Mammary epithelial cell (primary cell): ENCODE results near the gene SLC9A9.

Experiments used
- EZH2 ChIP-seq: IDR thresholded peaks from 2 replicates; pipeline ENCODE4 v1.6.1; 2012; ENCODE audit warnings: low read length, inconsistent platforms, borderline replicate concordance
- TF ChIP-seq, protein P1 (sequence below), 2 donors: IDR thresholded peaks in 1 of 2; conservative IDR thresholded peaks in 1 of 2; 2 replicates each; pipeline ENCODE4 v1.5.1; 2011 to 2012; ENCODE audit warnings: inconsistent platforms in 2 of 2, low read length in 2 of 2, mild to moderate bottlenecking in 2 of 2, control low read depth in 1 of 2, low read depth in 1 of 2; ENCODE audit not compliant: insufficient read depth in 1 of 2; ENCODE audit errors: extremely low read depth in 1 of 2

DNA sequence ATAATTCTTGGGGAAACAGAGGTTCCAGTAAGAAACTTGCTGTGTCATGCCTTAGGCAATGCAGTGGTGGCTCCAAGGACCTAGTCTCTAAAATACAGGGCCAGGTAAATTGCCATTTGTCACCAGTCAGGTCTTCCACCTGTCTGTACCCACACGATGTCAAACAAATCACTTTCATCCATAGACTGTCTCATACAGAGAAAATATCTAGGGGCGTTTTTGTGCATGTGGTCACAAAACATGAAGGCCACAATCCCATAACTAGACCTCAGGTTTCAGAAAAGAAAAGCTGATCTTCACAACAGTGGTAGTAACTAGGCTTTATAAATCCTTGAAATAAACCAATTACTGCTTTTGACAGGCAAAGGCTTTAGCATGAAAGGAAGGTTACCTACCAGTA is 92.3 kb downstream of the SLC9A9 start:
- TF ChIP-seq, protein P1, sequence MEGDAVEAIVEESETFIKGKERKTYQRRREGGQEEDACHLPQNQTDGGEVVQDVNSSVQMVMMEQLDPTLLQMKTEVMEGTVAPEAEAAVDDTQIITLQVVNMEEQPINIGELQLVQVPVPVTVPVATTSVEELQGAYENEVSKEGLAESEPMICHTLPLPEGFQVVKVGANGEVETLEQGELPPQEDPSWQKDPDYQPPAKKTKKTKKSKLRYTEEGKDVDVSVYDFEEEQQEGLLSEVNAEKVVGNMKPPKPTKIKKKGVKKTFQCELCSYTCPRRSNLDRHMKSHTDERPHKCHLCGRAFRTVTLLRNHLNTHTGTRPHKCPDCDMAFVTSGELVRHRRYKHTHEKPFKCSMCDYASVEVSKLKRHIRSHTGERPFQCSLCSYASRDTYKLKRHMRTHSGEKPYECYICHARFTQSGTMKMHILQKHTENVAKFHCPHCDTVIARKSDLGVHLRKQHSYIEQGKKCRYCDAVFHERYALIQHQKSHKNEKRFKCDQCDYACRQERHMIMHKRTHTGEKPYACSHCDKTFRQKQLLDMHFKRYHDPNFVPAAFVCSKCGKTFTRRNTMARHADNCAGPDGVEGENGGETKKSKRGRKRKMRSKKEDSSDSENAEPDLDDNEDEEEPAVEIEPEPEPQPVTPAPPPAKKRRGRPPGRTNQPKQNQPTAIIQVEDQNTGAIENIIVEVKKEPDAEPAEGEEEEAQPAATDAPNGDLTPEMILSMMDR (conservative IDR thresholded peaks at IDR 0.05 in 1 of 2, IDR thresholded peaks at IDR 0.05 in 1 of 2; ENCODE audit: extremely low read depth in 1 of 2, insufficient read depth in 1 of 2, low read depth in 1 of 2, low read length in 2 of 2) = no peak
- TF ChIP-seq EZH2 = no peak
